ENCODE measurements around the gene PAPOLB.

DNA sequence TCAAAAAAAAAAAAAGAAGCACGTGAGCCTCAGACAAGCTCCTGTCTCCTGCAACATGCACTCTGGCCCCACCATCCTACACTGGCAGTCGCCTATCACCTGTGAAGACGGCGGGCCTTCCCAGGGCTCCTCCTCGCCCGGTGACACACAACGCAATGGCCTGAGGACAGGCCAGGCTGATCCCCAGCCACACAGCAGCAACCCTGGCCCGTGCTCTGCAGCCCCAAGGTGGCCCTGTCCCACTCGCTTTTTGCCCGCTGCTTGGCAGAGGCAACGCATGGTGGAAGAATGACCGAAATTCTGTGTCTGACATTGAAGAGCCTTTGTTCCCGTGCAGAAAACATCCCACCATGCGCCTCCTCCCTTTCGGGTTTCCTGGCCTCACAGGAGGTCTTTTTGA lies 13.6 kb upstream of the PAPOLB start:
- TF ChIP-seq, protein P1, sequence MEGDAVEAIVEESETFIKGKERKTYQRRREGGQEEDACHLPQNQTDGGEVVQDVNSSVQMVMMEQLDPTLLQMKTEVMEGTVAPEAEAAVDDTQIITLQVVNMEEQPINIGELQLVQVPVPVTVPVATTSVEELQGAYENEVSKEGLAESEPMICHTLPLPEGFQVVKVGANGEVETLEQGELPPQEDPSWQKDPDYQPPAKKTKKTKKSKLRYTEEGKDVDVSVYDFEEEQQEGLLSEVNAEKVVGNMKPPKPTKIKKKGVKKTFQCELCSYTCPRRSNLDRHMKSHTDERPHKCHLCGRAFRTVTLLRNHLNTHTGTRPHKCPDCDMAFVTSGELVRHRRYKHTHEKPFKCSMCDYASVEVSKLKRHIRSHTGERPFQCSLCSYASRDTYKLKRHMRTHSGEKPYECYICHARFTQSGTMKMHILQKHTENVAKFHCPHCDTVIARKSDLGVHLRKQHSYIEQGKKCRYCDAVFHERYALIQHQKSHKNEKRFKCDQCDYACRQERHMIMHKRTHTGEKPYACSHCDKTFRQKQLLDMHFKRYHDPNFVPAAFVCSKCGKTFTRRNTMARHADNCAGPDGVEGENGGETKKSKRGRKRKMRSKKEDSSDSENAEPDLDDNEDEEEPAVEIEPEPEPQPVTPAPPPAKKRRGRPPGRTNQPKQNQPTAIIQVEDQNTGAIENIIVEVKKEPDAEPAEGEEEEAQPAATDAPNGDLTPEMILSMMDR (IDR thresholded peaks at IDR 0.05; ENCODE audit: poor library complexity, severe bottlenecking), result no peak
- TF ChIP-seq EZH2 (IDR thresholded peaks at IDR 0.05; ENCODE audit: borderline replicate concordance, insufficient read depth, low read length, poor library complexity, severe bottlenecking) (no peak), POLR2AphosphoS5 (IDR thresholded peaks at IDR 0.05) (no peak), EP300 (conservative IDR thresholded peaks at IDR 0.05; ENCODE audit: poor library complexity, severe bottlenecking) (no peak), RAD21 (conservative IDR thresholded peaks at IDR 0.05) (no peak), TAF1 (IDR thresholded peaks at IDR 0.05; ENCODE audit: low read depth) (no peak), SMC3 (conservative IDR thresholded peaks at IDR 0.05; ENCODE audit: poor library complexity) (no peak)
- TF ChIP-seq, protein P2, sequence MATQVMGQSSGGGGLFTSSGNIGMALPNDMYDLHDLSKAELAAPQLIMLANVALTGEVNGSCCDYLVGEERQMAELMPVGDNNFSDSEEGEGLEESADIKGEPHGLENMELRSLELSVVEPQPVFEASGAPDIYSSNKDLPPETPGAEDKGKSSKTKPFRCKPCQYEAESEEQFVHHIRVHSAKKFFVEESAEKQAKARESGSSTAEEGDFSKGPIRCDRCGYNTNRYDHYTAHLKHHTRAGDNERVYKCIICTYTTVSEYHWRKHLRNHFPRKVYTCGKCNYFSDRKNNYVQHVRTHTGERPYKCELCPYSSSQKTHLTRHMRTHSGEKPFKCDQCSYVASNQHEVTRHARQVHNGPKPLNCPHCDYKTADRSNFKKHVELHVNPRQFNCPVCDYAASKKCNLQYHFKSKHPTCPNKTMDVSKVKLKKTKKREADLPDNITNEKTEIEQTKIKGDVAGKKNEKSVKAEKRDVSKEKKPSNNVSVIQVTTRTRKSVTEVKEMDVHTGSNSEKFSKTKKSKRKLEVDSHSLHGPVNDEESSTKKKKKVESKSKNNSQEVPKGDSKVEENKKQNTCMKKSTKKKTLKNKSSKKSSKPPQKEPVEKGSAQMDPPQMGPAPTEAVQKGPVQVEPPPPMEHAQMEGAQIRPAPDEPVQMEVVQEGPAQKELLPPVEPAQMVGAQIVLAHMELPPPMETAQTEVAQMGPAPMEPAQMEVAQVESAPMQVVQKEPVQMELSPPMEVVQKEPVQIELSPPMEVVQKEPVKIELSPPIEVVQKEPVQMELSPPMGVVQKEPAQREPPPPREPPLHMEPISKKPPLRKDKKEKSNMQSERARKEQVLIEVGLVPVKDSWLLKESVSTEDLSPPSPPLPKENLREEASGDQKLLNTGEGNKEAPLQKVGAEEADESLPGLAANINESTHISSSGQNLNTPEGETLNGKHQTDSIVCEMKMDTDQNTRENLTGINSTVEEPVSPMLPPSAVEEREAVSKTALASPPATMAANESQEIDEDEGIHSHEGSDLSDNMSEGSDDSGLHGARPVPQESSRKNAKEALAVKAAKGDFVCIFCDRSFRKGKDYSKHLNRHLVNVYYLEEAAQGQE (IDR thresholded peaks at IDR 0.05; ENCODE audit: borderline replicate concordance), result no peak

Measured in neural cell (in vitro differentiated cells).